Smooth muscle cell of the coronary artery (primary cell): Measurements from ENCODE around the gene OR7G2. TPM values are rescaled to one million over a fixed set of nuclear protein-coding genes. Genes with fewer than 3 reads are reported as not detected.

ENCODE experiments used
- total RNA-seq: library from RNA; depleted of rRNA; stranded (reverse); fragments of >200 nt; gene quantifications from 2 replicates; pipeline ENCODE4 v1.2.3, GENCODE V29; 2014; ENCODE audit warnings: low replicate concordance

OR7G2 gene
- total RNA-seq, result not detected in 2 replicates

GRCh38 chr19:9107375-9107774 lies at the start of gene OR7G2:
Gene OR7G2, minus strand, starts transcription at chr19:9107475. Its CDS starts 4,232 bp downstream, at chr19:9103243.

GRCh38 chr19:9140159-9140874 lies 33.0 kb upstream of the OR7G2 start, which contains the start of gene ZNF317:
Gene ZNF317, plus strand, starts transcription at chr19:9140397. Its CDS starts 15,620 bp downstream, at chr19:9156017.

GRCh38 chr19:9126900-9127405 lies 19.7 kb upstream of the OR7G2 start, which contains the start of gene OR7G3:
Gene OR7G3, minus strand, starts transcription at chr19:9126950. Its CDS starts 0 bp downstream, at chr19:9126950.

GRCh38 chr19:9115307-9115813 lies 8.1 kb upstream of the OR7G2 start, which contains the start of gene OR7G1:
Gene OR7G1, minus strand, starts transcription at chr19:9115763. Its CDS starts 0 bp downstream, at chr19:9115763.

GRCh38 chr19:9086761-9087160 lies 20.5 kb downstream of the OR7G2 start, which contains the start of gene OR1M1:
Gene OR1M1, plus strand, starts transcription at chr19:9087061. Its CDS starts 6,184 bp downstream, at chr19:9093245.

Other genes with a start within 250 kb of the OR7G2 start
- not detected in 2 replicates for gene MUC16, start 97.1 kb downstream of the OR7G2 start, total RNA-seq
- not detected in 2 replicates for gene OR1M1, start 20.4 kb downstream of the OR7G2 start, total RNA-seq
- not detected in 2 replicates for gene OR7G1, start 8.3 kb upstream of the OR7G2 start, total RNA-seq
- gene OR7G3, start 19.5 kb upstream of the OR7G2 start, total RNA-seq, result not detected in 2 replicates
- gene ZNF317, start 32.9 kb upstream of the OR7G2 start, total RNA-seq, result 11.7 and 12.1 TPM in 2 replicates
- not detected in 2 replicates for gene OR7D2, start 71.5 kb upstream of the OR7G2 start, total RNA-seq
- not detected in 2 replicates for gene OR7D4, start 112.1 kb upstream of the OR7G2 start, total RNA-seq
- not detected in 2 replicates for gene OR7E24, start 143.5 kb upstream of the OR7G2 start, total RNA-seq
- gene ZNF699, start 202.4 kb upstream of the OR7G2 start, total RNA-seq, result 2.9 and 12.6 TPM in 2 replicates
- gene ZNF559, start 216.7 kb upstream of the OR7G2 start, total RNA-seq, result 11.0 and 11.4 TPM in 2 replicates